NCI-H524 treated with DMSO at 0.1 percent for 48 hours (cell line): ENCODE results near the gene TSPAN15.
A peak's percentile ranks its signal among the peaks of the same experiment; 100 is the strongest.

Source experiments
- DNase-seq: peaks from one replicate; lab custom pipeline; 2025; lab: John Stamatoyannopoulos, UW

Gene TSPAN15

DNA sequence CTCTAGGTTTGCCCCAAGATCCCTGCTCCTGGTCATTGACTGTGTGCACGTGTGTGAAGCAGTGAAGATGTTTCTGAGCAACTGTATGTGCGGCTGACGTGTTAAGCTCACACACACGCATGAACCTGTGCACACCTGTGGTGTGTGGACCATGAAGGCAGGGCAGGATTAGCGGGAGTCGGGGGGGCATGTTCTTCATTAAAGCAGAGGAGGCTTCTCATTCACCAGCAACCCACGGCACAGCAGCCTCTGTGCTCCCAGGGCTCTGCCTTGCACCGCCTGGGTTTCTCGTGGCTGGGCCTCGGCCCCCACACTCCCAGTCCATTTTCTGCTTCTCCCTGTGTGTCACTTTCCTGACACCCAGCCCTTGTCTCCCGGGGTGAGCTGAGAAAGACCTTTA is 33.7 kb upstream of the TSPAN15 start:
- no peak for DNase-seq

DNA sequence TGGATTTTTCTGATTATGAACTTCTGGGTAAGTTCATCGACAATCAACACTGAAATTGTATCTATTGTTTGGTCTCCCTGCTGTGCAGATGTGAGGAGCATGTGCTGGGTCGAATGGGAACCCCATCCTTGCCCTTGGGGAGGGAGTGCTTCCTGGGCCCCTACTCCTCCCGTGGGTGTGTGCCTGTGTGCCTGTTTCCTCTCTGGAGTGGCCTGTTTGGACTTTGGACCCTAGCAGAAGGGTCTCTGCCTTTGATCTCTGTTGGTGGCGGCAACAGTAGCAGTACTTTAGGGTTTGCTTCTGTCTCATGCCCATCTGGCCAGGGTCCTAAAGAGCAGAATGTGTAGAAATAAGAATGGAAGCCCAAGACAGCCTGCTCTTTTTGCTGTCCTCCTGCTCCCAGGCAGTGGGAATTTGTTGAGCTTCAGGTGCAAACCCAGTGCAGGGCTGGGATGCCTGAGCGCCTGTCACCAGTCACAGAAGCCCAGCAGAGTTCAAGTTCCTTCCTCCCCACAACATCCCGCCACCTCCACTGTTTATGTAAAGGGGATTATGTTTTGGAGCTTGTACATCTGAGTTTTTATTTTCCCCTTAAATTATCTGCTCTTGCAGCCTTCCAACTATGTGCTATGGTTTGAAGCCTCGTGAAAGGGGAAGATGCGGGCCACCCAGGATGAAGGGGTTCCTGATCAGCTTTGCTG is 33.1 kb upstream of the TSPAN15 start:
- no peak for DNase-seq

DNA sequence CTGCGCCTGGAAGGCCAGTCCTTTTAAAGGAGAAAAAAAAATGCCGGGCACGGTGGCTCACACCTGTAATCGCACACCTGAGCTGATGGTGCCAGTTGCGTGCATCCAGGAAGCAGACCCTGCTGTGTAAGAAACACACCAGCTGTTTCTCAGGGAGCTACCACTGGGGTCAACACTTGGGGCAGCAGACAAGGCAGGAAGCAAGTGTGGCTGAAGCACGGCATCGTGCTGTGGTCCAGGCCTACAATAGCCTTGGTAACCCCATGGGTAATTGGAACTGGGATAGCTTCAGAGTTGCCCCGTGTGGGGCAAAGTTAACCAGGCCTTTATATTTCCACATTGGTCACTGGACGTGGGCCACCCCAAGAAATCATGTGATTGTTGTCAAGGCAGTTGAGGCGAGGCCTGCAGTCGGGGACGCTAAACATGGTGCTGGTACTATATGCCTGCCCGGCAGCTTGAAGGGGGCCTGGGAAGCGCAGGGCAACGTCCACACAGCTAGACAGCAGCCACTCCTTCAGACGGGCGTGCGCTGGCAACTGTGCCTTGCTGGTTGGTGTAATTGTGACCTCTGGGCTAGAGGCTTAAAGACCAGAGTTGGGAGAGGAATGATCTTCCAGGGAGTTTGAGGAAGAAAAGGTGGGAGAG is 32.0 kb upstream of the TSPAN15 start:
- DNase-seq = no peak

DNA sequence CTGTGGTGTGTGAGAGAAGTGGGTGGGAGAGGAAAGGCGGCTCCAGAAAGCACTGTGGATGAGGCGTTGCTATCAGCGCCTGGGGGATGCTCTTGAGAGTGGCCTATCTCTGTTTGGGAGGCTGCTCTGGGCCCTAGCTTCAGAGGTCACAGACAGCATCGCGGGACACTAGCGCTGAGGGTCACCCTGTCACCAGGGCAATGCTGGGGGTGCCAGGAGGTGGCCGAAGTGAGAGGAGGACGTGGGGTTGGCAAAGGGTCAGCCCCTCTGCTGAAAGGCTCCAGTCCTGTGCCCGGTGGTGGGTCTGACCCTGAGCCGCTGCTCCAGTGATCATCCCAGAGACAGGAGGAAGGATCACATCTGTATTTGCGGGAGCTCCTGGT is 31.5 kb upstream of the TSPAN15 start:
- DNase-seq = no peak

DNA sequence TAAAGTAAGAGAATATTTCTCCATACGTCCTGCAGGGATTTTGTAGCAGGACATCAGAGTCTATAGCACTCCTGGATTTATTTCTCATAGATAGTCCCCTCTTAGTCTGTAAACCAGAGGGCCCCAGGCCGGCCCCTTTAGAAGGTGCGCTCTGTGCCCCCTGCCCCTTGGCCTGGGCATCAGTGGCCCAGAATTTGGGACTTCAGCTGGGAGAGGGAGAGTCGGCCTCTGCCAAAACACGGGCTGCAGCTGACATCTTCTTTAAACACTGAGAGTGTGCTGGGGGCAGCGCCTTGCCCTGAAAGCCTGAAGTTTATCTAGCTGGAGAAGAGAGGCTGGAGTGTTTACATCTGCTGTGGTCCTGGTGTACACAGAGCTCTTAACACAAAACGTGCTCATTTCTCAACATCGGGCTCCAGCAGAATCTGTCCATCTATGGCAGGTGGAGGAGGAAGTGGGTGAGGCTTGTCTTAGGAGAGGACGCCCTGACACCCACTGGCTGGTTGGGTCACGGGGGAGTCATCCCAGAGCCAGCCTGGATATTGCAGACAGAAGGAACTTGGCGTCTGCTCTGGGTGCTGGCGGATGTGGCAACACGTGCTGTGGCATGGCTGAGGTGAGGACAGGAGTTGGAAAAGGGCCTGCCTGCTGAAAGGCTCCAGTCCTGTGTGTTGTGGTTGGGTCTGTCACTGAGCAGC is 29.5 kb upstream of the TSPAN15 start:
- DNase-seq = no peak

DNA sequence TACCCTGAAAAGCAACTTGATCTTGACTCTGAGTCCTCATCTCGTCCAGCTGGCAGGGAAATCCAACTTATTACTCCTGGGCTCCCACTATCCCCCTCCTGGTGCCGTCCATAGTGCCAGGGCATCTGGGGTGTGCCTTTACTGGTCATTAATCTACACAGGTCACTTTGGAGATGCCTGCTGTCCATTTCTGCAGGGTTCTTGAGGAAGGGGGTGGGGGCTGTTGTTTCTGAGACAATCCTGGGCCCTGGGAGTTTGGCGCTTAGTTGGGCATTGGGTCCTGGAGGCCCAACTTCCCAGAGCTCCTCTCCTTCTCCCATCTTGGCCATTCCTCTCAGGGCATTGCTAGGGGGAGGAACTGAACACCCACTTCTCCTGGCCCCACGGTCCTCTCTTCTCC is 28.6 kb upstream of the TSPAN15 start:
- DNase-seq = no peak

DNA sequence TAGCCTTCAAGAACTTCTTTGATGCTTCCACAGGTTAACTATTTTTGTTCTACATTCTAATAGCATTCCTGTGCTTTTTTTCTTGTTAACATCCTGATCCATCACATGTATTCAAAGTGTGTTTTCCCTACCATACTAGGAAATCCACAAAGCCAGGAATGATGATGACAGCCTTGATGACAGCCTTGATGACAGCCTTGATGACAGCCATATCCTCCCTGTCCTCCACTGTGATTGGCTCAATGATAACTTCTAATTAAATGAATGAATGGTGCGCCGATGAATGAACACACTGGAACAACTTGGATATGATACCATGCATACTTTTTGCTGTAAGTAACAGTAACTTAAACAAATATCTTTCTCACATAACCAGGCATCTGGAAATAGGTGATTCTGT is 26.2 kb upstream of the TSPAN15 start:
- no peak for DNase-seq

DNA sequence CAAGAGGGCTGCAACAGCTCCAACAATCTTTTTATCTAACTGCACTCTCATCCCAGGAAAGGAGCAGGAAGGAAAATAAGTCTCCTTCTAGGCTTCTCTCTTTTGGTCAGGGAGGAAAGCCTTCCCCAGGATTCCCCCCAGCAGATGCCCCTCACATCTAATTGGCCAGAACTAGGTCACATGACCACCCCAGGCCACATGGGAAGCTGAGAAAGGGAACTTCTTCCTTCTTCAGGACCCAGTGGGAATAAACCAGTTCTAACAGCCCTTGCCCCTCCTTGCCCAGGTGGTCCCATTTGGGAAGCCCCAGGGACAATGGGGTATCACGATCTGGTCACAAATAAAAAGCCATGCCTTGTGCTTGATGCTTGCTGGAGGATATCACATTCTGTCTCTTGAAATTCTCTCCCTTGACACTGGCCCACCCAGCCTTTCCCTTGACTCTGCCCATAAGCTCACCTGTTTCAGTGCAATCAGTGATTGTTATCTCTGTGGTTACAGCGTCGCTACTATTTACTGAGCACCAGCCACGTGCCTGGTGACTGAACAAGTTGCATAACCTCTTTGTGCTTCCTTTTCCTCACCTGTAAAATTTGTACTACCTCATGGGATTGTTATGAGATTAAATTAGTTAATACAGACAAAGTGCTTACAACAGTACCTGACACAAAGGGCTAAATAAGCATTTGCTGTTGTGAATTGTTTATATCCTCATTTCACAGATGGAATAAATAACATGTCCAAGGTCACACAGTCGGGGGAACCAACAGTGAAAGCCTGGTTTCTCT is 25.6 kb upstream of the TSPAN15 start:
- DNase-seq = no peak

DNA sequence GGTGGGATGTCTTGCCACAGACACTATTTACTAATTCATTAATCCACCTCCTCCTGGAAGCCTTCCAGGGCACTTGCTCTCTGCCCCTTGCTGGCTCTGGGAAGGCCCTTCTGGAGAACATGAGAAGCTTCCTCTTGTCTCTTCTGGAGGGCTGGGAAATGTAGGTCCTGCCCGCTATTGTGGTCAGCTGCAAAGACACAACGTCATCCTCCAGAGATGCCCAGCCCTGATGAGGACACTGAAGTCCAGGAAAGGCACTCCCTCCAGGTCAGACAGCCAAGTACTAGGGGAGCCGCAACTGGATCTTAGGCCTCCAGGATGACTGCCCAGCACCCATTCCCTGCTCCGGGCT is 24.9 kb upstream of the TSPAN15 start:
- no peak for DNase-seq

DNA sequence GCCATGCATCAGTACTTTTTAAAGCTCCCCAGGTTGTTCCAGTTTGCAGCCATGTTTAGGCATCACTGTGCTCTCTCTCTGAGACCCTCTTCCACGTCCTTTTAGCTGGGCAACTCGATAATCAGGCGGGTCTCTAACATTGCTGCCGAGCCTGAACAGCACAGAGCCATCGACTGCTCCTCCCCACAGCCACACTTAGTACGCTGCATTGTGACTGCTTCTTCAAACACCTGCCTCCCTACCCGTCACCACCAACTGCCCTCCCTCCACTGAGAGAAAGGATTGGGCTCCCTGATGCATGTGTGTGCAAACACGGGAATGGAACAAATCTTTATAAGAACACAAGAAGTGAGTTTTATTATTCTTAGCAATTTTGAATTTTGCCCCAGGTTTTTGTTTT is 23.1 kb upstream of the TSPAN15 start:
- no peak for DNase-seq

DNA sequence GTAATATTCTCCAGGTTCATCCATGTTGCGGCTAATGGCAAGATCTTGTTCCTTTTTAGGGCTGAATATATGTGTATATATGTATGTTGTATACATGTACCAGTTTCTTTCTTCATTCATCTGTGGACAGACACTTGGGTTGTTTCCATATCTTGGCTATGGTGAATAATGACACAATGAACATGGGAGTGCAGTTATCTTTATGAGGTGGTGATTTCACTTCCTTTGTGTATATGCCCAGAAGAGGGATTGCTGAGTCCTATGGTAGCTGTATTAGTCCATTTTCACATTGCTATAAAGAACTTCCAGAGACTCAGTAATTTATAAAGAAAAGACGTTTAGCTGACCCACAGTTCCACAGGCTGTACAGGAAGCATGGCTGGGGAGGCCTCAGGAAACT is 17.1 kb upstream of the TSPAN15 start:
- no peak for DNase-seq

DNA sequence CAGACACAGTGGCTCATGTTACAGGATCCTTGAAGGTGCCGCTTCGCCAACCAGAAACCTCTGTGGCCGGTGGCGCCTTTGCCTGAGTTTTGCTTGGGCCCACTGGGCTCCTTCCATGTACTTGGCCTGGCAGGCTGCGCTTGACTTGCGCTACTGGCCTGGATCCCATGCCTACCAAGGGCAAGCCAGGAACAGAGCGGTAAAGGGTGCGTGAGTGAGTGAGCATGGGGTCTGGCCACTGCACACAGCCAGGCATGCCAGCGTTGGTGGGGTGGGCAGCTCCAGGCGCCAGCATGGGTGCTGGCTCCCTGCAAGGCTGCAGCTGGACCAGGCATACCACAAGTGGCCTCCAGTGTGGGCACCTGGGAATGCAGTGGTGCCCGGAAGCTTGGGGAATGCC is 16.3 kb upstream of the TSPAN15 start:
- no peak for DNase-seq

DNA sequence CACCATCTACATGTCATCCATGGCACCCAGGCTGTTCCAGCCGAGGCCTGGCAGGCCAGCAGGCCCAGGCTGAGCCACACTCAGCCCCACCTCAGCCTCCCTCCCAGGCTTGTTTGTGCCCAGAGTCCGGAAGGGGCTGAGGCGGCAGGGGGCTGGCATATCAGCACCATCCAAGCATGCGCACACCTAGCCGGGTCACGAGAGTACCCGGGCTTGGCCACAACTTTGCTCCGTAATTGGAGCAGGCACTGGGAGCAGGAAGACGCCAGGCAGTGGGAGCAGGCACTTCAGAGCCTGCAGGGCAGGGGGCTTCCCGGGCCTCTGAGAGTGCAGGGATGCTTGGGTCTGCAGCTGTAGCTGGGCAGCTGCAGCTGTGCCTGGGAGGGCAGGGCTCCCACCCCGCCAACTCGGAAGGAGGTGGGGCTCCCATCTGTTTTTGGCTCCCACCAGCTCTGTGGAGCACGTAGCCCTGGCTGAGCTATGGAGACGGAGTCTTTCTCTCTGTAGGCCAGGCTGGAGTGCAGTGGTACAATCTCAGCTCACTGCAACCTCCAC is 15.2 kb upstream of the TSPAN15 start:
- no peak for DNase-seq

DNA sequence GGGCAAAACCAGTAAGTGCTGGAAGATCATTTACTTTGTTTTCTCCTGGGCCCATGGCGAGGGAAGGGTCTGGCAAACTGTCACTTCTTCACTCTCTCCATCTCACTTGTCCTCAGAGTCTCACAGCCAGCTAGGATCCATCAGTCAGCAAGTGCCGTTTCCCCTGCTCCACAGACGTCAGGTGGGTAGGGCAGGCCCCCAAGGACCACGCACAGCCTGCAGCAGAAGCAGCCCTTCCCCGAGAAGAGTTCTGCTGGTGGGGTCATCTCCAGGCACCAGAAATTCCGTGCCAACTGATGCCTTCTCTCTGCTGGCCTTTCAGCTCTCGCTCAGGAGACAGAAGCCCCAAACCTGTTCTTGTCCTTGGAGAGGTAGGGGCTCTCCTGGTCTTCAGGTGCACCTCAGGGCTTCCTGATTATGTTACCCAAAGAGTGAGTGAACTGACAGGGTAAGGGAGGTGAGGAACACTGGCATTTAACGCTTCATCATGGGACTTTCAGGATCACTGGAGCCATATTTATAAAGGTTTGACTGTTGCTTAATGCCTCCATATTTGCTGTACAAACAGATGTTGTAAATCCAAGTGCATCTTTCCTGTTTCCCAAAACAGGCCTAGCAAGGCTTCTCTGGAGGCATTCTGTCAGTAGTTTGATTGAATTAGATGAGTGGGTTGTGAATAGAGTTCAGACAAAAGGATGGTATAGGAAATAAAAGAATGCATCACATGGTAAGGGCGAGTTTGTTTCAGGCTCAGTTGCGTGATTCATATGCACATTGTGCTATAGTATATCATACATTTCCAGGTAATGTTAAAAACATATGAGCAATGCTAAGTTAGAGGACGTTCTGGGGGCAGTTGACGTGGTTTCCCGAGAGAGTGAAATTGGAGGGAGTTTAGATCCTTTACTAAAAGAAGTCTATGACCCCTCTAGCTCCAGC is 13.7 kb upstream of the TSPAN15 start:
- DNase-seq = no peak

DNA sequence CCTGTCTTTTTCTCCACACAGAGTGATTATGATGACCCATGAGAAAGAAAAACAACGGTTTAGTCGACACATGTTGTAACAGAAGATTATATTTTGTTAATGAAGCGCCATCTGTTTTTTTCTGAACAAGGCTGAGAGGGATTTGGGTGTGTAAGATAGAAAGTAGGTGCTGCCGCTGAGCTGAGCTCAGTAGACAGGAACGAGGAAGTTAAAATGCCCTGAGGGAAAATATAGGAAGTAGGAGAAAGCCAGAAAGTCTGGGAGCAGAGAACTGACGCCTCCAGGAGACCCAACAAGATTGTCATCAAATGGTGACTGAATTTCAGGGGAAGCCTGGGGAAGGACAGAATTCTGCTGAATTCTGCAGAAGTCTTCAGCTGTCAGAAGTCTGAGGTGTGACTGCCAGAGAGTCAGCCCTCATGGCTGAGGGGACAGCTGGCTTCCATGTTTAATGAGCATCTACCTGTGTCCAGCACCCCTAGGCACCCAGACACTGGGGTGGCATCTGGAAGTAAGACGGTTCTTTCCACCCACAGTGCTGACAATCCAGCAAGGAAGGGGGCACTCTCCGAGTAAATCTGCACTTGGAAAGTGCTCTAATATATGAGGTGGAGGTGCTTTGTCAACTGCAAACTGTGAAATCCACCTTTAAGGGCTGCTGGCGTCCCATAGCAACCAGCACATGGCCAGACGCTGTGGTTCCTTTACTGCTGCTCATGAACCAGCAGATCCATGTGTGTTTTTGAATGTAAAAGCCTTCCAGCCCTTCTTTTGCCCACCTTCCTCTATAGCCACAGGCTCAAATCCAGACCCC is 12.5 kb upstream of the TSPAN15 start:
- DNase-seq = peak; percentile 56

DNA sequence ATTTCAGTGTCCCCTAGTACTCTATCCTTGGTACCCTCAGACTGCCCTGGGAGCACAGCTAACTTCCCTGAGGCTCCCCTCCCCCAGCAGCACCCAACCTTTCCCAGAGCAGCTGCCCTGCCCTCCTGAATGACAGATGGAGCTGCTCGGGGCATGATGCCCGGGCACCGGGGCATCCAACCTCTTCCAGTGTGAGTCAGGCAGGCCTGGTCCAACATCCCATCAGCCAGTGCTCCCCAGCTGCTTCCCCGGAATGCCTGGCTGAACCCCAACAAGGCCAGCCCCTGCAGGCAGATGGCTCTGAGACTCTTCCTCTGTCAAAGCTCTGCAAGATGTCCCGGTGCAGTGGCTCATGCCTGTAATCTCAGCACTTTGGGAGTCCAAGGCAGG is 11.9 kb upstream of the TSPAN15 start:
- DNase-seq = no peak

DNA sequence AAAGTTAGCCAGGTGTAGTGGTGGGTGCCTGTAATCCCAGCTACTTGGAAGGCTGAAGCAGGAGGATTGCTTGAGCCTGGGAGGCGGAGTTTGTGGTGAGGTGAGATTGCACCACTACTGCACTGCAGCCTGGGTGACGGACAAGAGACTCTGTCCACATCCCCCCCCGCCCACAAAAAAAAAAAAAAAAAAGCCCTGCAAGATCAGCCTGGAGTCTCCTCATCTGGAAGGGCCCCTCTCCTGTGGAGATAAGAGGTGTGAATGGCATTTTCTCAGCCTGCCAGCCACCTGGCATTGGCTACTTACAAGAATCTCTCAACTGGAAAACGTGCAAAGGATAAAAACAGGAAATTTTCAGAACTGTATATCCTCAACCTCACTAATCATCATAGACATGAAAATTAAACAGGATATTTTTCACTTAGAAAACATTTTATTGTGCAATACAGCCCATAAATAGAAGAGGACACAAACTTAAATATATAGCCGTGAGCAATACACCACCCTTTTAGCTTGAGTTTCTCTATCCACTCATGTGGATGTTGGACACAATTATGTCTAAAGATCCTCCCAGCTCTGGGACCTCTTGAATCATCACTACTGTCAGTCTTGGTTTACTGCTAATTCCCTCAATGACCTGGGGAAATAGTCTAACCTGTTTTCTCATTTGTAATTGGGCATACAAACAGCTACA is 11.3 kb upstream of the TSPAN15 start:
- DNase-seq = peak; percentile 38

DNA sequence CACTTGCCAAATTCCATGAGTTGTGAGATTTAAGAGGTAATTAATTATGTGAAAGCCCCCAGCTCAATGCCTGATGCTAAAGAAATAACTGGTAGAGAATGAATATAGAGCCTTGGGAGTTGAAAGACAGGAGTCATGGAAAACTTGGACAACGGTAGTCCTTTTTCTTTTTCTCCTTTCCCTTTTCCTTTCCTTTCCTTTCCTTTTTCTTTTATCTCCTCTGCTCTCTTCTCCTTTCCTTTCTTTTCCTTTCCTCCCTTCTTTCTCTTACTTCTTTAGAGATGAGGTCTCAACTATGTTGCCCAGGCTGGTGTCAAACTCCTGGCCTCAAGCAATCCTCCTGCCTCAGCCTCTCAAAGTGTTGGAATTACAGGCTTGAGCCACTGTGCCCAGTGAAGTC is 7.9 kb upstream of the TSPAN15 start:
- DNase-seq = no peak

DNA sequence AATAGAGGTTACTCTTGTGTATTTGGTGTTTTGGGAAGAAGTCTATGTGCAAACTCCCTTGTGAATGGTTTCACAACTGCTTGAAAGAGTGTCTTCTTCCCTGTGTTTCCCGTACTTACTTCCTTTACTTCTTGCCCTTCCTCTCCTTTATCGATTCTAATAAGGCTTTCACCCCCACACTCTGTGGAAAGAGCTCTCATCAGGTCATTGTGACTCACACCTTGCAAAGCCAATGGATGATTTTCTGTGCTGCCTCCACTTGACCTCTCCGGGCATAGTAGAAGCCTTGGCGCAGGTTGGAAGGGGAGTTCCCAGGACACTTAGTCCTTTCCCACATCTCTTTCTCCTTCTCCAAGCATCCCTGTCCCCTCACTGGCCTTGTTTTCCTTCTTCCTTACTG is 6.2 kb upstream of the TSPAN15 start:
- no peak for DNase-seq

DNA sequence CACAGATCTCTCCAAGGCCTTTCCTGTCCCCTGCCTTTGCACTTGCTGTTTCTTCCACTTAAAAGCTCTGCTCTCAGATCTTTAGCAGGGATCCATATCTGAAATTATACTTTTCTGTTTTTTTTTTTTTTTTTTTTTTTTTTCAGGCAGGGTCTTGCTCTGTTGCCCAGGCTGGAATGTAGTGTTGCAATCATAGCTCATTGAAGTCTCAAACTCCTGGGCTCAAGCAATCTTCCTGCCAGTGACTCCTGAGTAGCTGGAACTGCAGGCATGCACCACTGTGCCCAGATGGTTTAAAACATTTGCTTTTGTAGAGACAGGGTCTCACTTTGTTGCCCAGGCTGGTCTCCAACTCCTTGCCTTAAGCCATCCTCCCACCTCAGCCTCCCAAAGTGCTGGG is 5.0 kb upstream of the TSPAN15 start:
- DNase-seq = no peak
